VCaP (cell line): ENCODE measurements around the gene FUT6.
"Not testable (repeated sequence)": the region's sequence is repeated elsewhere in the genome, so short reads cannot be mapped to it uniquely, and the experiment has no call there.

ENCODE experiments used
- H3K27ac ChIP-seq: fragments of 450-650 bp; 2 replicates; pipeline ENCODE4 v1.5.1; 2017
- TF ChIP-seq, protein P1 (sequence below): fragments of 450-650 bp; conservative IDR thresholded peaks from 2 replicates; pipeline ENCODE4 v1.5.1; 2017; ENCODE audit warnings: mild to moderate bottlenecking, moderate library complexity

FUT6 gene, protein sequence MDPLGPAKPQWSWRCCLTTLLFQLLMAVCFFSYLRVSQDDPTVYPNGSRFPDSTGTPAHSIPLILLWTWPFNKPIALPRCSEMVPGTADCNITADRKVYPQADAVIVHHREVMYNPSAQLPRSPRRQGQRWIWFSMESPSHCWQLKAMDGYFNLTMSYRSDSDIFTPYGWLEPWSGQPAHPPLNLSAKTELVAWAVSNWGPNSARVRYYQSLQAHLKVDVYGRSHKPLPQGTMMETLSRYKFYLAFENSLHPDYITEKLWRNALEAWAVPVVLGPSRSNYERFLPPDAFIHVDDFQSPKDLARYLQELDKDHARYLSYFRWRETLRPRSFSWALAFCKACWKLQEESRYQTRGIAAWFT

DNA sequence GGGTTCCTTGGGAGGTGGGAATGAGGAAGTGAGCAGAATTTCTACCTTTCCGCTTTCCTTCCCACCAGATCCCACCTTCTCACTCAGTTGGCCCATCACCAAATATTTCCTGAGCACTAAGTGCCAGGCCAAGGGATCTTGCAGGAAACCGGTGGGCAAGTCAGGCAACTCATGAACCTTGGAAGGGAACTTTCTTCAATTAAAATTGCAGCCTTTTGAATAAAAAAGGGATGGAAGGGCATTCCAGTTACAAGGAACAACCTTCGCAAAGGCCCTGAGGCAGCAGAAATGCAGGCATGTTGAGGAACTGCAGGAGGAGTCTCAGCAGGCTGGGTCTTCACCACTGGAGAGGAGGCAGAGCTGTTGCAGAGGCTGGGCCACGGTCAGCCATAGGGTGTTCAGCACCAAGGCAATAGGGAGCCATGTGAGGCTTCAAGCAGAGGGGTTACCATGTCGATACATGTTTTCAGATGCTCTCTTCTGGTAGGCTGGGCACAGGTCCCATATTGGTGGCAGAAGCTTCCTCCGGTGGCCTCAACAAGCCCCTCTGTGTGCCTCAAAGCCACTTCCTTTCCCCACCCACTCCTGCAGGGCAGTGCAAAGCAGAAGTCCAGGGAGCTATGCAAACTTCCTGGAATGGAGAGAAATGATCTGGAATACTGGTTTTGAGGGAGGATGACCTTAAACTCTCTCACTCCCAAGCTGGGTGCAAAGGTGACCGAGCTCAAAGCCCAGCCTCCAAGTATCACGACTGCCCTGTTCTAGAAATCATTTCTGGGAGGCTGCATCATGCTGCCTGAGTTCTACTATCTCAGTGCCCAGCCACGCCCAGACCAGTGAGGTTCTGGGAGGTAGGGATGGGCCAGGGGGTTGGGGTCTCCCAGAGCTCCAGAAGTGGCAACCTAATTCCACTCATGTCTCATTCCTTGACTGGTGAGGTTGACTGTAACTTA is at the start of gene FUT6:
FUT6 (minus strand) TSS at position 638 of the 953 bp plus-strand sequence. CDS start 7,135 bp downstream, outside the sequence.
- H3K27ac ChIP-seq, result no peak within 1 kb of the TSS
- TF ChIP-seq, protein P1, sequence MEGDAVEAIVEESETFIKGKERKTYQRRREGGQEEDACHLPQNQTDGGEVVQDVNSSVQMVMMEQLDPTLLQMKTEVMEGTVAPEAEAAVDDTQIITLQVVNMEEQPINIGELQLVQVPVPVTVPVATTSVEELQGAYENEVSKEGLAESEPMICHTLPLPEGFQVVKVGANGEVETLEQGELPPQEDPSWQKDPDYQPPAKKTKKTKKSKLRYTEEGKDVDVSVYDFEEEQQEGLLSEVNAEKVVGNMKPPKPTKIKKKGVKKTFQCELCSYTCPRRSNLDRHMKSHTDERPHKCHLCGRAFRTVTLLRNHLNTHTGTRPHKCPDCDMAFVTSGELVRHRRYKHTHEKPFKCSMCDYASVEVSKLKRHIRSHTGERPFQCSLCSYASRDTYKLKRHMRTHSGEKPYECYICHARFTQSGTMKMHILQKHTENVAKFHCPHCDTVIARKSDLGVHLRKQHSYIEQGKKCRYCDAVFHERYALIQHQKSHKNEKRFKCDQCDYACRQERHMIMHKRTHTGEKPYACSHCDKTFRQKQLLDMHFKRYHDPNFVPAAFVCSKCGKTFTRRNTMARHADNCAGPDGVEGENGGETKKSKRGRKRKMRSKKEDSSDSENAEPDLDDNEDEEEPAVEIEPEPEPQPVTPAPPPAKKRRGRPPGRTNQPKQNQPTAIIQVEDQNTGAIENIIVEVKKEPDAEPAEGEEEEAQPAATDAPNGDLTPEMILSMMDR, result no peak

- not testable (repeated sequence) for H3K27ac ChIP-seq
These were observed 44.7 kb upstream of the FUT6 start for GRCh38 chr19:5884065-5884811.

- H3K27ac ChIP-seq, result not testable (repeated sequence)
These were observed 43.8 kb upstream of the FUT6 start for GRCh38 chr19:5883157-5883873.

DNA sequence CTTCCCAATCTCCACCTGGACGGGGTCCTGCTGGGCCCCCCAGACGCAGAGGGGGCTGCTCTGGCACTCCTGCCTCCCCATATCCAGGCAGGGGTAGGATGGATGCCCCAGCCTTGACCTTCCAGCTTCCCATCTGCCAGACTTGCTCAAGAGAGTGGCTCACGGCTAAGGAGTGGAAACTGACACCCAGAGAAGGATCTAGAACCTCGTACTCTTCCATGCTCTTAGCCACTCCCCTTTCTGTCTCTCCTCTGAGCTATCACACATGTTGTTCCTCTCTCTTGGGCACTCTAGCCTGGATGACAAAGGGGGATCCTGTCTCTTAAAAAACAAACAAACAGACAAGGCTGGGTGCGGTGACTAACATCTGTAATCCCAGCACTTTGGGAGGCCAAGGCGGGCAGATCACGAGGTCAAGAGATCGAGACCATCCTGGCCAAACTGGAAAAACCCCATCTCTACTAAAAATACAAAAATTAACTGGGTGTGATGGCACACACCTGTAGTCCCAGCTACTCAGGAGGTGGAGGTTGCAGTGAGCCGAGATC is 43.0 kb upstream of the FUT6 start:
- TF ChIP-seq, protein P1, result no peak
- H3K27ac ChIP-seq, result no peak overlapping the region

- no peak overlapping the region for H3K27ac ChIP-seq
- TF ChIP-seq, protein P1, result no peak
These were observed 42.2 kb upstream of the FUT6 start for GRCh38 chr19:5881543-5882299.

DNA sequence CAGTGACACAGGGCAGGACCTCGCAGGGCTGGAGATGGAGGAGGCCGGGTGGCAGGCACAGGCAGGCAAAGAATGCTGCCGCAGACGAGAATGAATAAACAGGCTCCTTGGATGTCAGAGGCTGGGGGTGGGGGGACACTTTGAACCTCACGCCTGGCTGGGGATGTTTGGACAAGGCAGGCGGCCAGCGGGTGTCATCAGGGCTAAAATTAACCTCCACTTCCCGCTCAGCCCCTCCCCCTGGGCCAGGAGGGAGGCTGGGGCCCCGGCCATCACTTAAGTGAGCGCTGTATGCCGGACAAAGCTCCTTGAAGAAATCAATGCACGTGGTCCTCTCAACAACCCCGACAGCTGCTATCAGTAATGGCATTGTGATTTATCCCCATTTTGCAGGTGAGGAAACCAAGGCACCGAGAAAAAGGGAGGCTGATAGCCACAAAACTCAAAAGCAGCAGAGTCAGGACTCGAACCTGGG is 41.1 kb upstream of the FUT6 start:
- TF ChIP-seq, protein P1, result no peak
- no peak overlapping the region for H3K27ac ChIP-seq

DNA sequence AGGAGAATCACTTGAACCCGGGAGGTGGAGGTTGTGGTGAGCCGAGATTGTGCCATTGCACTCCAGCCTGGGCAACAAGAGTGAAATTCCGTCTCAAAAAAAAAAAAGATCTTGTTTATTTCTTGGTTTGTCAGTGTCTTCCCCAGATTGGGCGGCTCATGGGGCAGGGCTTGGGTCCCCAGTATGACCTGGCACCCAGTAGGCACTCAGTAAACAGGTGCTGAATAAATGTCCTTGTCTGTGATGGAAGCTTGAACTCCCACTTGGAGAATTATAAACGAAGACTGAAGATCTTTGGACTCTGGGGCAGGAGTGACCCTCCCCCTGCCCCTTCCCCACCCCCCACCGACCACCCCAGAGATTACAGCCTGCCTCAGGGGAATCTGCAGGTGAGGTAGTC is 40.7 kb upstream of the FUT6 start:
- TF ChIP-seq, protein P1, result no peak
- no peak overlapping the region for H3K27ac ChIP-seq
